HG03159 (cell line): Measurements from ENCODE around the gene LEMD1.
"Not testable (repeated sequence)": the region's sequence is repeated elsewhere in the genome, so short reads cannot be mapped to it uniquely, and the experiment has no call there.

Experiments
- ATAC-seq: cut with Tn5 transposase; IDR thresholded peaks from one replicate; pipeline ENCODE4 v1.9.1; 2021; ENCODE audit warnings: mild to moderate bottlenecking, moderate library complexity; ENCODE audit not compliant: unreplicated experiment

The LEMD1 gene

DNA sequence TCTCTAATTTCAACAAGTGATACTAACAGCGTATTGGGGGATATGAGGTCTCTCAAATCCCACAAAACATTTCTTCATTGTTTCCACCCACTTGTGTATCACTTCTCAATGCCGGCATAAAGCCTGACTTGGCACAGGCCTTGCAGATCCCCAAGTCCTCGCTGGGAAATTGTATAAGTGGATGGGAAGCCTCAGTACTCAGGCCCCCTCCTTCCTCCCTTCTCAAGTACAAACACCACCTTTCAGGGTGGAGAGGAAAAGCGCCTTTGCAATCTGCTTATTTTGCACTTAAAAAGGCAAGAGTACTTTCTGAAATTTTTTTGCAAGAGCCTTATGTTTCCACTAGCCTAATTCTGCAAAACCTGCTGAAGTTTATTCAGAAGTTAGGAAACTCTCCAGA, 39.3 kb downstream of the LEMD1 start:
- ATAC-seq = no peak

DNA sequence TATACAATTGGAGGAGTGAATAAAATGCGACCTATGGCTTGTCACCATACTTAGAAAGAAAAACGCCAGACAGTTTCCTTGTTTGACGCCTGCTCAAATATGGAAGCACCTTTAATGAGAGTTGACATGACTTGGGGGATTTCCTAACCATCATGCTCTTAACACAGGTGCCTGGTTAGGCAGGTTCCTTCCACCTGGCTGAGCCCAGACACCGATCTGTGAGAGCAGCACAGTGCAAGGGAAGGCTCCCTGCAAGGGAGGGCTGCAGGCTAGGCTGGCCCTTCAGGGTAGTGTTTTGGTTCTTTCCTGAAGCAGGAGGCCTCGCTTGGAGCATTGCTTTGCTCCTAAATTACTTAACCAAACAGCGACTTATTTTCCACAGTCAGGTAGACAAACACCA, 40.6 kb downstream of the LEMD1 start:
- ATAC-seq = no peak

DNA sequence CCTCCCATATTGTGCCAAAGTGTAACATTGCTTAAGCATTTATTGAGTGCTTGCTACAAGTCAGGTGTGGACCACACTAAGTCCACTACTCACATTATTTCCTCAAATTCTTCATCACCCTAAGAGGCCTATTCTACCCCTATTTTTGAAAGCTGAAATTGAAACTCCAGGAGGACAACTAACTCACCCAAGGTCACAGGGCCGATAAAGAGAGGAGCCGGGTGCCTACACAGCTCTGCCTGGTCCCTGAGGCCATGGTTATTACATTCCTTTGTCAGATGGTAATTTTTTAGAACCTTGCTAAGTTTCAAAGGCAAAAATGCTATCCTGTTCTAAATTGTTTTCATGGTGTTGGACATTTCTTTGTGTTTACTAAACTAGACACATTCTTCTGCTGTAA, 41.0 kb downstream of the LEMD1 start:
- ATAC-seq = no peak

DNA sequence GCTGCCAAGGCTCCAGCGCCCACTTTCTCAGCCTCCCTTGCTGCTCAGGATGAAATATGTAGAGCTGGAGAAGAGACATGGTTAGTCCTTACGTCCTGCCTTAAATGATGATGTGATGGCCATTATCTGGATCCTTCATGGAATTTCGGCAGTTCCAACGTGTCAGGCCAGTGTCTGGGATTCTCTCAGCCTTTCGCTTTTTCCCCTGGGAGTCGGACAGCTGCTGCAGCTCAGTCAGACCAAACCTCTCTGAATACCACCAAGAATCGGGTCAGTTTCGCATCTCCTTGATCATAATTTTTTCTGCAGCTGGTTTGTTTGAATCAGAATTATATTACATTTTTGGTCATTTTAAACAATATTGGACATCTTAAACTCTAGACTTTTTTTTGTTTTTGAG, 42.8 kb downstream of the LEMD1 start:
- ATAC-seq = no peak

DNA sequence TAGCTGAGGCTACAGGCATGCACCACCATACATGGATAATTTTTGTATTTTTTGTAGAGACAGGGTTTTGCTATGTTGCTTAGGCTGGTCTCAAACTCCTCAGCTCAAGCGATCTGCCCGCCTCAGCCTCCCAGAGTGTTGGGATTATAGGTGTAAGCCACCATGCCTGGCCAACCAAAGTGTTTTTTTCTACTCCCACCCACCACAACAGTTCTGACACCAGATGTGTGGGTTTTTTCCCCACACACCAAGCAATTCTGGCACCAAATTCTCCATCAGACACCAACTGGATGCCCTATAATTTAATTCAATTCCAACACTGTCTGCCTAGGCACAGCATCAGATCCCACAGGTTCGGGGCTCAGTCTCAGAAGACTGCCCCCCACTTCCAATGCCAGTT, 44.5 kb downstream of the LEMD1 start:
- ATAC-seq = no peak

DNA sequence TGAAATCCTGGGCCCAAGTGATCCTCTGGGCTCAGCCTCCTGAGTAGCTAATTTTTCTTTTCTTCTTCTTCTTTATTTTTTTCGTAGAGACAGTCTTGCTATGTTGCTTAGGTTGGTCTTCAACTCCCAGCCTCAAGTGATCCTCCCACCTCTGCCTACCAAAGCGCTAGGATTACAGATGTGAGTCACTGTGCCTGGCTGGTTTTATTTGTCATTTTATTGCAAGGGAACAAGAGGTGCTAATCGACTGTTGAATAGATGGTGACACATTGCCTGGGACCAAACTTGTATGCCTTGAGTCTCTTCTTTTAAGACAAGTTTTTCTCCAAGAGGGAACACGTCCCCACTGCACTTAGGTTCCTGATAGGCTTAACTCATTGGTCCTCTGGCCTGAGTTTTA, 45.1 kb downstream of the LEMD1 start:
- no peak for ATAC-seq

DNA sequence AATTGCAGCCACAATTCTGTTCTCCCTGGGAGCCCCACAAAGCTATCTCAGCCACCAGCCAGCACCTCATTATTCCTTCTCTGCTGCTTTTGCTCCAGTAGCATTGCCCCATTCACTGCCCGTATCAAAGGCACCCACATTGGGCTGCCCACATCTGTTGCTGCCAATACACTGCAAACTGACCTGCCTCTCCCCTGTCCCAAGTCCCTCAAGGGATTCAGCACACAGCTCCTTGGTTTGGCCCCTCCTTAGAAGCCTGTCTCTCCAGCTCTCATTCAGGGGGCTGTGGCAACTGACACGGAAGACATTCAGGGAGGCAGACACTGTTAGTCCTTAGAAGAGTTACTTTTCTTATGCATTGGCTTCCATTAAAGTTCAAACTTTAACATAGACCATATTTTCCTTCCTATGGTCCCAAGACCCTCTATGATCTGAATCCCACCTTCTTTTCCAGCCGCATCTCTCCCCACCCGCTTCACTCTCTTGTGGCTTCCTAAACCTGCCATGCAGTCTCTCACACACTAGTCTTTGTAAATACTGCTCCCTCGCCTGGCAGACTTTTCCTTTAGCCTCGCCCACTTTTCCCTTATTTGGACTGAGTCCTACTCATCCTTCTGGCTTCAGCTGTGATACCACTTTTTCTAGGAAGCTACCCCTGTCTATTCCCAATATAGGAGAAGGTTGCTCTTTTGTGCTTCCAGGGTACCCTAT, 45.9 kb downstream of the LEMD1 start:
- ATAC-seq = no peak

DNA sequence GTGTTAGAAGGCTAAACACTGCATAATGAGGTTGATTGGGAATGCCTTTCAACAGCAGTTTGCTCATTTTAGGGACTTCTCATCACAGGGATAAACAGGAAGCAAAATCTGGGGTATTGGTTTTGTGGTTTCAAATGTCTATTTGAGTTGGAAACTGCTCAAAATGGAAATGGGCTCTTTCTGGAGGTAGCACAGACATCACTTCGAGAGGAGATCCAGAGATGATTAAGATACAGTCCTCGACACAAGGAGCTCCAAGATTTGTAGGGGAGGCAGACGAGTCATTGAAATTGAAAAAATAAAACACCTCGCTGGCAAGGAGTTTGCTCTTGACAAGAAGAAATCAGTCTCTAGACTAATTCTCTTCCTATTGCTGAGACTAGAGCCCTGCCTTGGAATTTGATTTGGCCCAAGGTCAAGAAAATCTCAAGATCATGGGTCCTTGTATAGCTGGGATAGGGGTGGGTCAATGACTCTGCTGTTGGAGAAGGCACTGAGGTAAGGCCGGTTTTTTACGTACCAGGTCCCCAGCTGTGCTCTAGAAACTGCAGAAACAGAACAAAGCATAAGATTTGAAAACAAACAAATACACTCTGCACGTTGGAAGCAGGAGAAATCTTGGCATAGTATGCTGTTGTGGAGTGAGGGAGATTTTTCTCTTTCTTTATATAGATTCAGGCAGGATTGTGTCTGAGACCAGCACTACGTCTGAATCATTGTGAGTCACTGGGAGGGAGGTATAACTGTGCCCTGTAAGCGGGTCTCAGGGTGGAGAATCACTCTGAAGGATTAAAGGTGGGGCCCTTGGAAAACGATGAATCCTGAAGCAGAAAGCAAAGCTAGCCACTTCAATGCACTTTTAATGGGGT, 47.4 kb downstream of the LEMD1 start:
- no peak for ATAC-seq

DNA sequence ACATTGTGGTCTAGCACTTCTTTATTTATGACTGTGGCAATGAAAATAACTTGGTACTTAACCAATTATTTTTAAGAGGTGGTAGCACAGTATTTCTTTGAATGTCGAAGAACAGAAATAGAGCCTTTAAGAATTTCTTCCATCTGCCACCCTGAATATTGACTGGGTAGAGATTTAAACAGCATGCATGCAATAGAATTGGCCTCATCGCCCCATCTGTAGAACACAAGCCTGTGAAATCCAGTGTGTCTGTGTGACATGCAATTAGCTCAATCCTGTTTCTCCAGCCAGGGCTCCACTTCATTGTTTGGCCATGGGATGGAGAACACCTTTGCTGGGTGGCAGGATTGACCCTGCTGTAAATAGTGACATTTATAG, 48.1 kb downstream of the LEMD1 start:
- no peak for ATAC-seq

DNA sequence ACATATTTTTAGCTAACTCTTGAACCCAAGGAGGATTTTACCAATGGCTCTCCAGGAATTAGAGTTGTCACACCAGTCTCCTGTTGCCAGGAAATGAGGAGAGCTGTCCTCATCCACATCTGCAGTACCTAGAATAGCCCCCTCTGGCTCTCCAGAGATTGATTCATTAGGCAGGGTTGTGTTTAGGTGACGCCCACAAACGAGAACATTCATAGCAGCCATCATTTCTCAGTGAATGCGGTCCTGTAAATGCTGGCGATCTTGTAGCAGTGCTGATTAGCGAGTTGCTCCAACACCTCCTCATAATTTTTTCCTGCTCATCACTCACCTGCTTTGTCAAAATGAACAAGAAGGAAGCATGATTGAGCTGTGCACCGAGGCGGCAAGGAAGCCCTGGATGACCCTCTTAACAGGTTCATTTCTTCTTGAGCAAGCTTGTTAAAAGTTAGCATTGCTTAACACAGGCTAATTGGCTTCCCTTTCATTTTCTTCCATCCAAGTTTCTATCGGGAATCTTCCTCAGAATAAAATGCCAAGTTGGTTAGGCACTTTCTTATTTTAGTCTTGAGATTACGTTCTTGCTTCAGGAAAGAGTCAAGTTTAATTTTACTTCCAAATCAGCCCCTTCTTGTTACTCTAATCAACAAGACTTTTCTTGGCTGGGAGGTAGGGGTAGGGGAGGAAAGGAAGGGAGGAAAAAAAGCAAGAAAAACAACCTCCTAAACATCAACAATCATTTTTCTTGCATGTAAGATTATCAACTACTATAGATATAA, 48.6 kb downstream of the LEMD1 start:
- ATAC-seq = no peak

DNA sequence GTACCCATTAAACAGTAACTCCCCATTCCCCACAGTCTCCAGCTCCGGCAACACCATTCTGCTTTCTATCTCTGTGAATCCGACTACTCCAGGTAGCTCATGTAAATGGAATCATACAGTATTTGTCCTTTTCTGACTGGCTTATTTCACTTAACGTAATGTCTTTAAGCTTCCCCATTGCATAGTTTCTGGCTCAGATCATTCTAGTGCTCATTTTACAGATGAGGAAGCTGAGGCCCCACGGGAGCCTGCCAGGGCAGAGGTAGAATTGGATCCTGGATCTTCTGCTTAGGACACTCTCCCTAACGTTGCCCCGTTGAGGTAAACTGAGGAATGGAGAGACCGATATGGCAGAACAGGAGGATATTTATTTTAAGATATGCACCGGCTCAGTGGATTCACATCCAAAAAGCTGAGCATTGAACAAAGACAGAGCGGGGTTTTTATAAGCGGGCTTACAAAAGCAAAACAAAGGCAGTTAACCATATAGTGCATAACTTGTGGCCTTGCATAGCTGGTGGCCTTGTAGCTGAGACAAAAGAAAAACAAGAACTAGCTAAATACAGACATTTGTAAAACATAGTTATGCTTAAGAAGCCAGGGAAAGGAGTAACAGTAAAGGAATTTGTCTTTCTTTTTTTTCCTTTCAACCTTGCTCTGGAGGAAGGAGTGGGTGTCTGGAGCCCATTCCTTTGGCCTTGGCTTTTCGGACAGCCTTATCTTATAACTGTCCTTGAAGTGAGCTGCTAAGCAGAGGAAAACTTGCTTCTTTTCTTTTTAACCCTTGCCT, 49.8 kb downstream of the LEMD1 start:
- no peak for ATAC-seq

DNA sequence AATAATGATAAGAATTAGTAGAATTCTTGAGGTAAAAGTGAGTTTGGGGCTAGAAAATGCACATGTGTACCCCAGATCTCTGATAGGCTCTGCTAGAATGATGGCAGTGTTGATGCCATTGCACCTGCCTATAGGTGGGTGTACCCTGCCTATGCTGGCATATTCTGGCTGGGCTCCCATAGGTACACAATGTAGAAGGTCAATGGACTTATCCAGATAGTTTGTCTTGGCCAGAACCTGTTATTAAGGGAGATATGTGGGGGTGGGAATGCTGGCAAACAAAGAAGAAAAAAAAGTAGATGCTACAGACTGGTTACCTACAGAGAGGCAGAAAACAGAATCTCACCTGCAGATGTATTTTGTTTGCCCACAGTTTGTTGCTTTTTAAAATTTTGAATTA, 51.1 kb downstream of the LEMD1 start:
- no peak for ATAC-seq

DNA sequence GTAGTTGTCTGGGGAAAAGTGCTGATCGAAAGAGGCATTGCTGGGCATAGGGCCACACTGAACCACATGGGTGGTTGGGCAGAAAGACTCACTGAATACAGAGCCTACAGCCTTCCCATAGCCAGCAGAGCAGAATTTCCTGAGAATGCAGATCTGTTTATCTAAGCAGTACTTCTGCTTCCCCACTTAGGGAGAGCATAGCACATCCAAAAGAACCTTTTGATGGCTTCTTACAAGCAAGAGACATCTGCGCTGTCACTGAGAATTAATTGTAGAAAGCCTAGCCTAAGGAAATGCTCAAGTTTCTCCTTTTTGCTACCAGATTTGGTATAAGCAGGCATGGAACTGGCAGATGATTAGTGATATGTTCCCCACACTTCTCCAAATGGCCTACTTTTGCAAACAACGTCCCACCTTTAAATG, 52.1 kb downstream of the LEMD1 start:
- ATAC-seq = no peak

DNA sequence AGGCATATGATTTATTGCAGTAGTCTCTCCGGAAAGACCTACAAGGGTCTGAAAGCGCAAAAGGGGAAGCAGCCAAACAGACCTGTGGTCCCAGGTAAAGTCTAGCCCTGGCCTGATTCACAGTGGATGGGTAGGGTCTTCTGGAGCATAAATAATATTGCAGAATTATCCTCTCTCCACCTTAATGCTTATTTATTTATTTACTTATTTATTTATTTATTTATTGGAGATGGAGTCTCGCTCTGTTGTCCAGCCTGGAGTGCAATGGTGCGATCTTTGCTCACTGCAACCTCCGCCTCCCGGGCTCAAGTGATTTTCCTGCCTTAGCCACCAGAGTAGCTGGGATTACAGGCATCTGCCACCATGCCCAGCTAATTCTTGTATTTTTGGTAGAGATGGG, 53.4 kb downstream of the LEMD1 start:
- no peak for ATAC-seq

DNA sequence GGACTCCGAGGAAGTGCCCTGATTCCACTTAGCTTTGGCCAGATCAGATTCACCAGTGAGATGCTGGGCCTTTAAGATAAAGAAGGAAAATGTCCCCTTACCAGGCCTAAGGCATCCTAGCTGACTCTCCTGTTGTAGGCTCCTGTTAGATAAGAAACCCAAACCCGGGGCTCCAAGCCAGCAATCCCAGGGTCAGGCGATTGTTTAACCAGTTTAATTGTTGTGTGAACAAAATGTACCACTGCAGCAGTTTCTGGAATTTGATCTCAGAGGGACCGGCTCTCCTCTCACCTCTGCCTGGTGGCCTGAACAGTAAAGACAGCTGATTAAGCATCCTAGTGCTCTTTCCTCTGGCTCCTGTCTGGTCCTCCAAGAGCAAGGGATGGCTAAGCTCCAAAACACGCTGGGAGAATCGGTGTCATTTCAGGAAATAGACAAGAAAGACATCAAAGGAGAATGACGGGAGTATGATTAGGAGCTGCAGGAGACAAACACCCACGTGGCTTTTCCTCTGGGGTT, 55.9 kb downstream of the LEMD1 start:
- ATAC-seq = no peak

DNA sequence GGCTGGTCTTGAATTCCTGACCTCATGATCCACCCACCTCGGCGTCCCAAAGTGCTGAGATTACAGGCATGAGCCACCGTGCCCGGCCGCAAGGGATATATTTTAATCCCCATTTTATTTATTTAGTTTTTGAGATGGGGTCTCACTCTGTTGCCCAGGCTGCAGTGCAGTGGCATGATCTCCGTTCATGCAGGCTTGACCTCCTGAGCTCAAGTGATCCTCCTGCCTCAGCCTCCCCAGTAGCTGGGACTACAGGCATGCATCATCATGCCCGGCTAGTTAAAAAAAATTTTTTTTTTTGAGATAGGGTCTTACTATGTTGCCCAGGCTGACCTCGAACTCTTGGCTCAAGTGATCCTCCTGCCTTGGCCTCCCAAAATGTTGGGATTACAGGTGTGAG, 56.8 kb downstream of the LEMD1 start:
- ATAC-seq = not testable (repeated sequence)

DNA sequence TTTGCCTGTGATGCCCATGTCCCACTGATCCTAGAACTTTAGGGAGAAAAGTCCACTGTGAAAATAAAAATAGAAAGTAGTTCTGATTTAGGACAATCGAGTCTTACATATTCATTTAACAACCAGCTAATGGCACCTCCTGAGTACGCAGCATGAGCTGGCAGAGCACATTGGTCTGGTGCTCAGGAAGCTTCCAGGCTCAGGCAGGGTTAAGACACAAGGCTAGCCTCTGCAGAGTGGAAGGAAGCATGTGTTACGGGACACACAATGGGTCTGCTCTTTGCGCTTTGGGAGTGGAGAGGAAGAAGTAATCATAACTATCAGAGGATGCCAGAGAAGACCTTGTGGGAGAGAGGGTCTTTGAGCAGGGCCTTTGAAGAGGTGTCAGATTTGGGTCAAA, 61.0 kb downstream of the LEMD1 start:
- no peak for ATAC-seq

DNA sequence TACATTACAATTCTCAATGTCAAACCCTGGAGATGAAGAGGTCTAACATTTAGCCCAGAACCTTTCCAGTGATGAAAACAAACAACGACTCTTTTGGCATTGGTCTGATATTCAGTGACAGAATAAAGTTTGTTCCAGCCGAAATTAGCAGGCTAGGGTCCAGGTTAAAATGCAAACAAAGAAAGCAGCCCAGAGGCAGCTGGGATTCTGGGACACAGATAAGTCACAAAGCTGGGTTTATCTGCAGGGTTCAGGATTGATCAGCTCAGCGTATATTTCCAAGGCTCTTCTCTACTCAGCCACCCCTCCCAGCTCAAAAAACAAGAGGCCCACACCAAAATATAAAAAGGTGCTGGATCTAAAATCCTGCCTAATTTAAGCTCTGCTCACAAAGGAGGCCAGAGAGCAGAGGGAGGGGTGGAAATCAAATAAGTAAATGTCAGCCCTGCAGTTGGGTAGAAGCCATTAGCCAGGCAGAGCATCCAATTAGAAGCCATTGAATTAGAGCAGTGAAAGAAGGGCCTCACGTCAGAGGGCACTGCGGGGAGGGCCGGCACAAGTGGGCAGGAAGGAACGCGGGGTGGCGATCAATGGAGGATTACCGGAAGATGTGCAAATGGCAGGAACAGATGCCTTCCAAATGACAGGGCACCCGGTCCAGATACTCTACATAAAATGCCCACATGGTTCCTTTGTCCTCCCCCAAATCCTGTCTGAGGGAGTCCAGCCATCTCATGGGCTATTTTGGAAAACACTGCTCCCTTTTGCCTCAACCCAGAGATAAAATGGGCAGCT, 61.9 kb downstream of the LEMD1 start:
- no peak for ATAC-seq

DNA sequence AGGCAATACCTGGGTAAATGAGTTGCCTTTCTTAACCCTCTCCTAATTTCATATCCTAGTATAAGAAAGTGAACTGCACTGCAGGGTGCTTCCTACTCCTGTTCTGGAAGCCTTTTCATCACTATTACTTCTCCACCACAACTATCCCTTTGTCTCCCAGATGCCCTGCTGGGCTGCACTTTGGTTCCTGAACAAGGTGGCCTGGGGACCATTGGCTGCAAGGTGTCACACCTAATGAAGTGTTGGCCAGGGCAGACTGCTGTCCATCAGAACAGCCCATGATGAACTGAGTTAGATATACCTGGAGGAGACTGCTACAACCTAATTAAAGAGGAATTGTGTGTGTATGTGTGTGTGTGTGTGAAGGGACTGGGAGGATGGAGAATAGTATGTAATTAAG, 63.3 kb downstream of the LEMD1 start:
- no peak for ATAC-seq

DNA sequence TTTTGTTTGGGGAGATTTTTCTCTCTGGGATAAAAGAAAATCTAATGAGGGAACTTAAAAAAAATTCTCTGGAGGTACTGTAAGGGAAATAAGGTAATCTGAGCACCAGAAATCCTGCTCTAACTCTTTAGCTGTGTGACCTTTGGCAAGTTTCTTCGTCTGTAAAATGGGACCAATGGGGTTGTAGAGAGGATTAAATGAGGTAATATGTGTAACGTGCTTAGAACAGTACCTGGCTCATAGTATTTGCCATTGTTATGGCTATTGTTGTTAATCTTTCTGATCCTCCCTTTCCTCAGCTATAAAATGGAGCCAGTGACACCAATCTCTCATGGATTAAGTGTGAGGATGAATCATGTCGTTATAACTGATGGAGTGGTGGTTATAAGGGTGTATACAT, 64.3 kb downstream of the LEMD1 start:
- ATAC-seq = no peak
